GM21423 (cell line): Measurements from ENCODE around the gene UBE2E2.

Experiments used
- ATAC-seq: cut with Tn5 transposase; IDR thresholded peaks from one replicate; pipeline ENCODE4 v1.9.1; 2021; ENCODE audit warnings: mild to moderate bottlenecking, moderate library complexity; ENCODE audit not compliant: unreplicated experiment

Gene UBE2E2

DNA sequence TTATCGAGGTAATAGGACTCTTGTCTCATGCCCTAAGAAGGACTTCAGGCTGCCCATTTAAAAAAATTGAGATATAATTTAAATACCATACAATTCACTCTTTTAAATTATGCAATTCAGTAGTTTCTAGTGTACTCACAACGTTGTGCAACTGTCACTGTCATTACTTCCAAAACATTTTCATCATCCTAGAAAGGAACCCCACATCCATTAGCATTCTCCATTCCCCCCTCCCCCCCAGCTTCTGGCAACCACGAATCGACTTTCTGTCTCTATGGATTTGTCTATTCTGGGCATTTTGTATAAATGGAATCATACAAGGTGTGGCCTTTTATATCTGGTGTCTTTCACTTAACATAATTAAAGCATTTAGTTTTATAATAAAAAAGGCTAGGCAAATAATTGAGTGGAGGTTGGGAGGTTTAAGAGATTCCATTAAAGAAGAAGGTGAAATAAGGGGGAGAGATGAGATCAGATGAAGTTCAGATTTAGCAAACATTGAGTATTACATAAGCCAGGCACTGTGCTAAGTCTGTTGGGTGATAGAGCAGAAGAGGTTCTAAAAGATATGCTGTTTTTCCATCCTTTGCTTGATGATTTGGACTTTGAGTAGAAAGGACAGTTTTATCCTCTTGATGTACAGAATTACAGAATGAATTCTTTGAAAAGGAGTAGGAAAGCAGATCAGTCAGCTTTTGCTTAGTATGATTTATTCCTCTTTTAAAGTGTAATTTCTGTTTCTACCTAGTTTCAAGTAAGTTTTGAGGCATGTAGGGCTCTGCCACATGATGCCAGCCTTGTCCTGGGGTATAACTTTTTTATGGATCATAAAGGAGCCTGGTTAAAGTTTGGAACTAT lies 36.3 kb downstream of the UBE2E2 start:
- ATAC-seq: no peak

DNA sequence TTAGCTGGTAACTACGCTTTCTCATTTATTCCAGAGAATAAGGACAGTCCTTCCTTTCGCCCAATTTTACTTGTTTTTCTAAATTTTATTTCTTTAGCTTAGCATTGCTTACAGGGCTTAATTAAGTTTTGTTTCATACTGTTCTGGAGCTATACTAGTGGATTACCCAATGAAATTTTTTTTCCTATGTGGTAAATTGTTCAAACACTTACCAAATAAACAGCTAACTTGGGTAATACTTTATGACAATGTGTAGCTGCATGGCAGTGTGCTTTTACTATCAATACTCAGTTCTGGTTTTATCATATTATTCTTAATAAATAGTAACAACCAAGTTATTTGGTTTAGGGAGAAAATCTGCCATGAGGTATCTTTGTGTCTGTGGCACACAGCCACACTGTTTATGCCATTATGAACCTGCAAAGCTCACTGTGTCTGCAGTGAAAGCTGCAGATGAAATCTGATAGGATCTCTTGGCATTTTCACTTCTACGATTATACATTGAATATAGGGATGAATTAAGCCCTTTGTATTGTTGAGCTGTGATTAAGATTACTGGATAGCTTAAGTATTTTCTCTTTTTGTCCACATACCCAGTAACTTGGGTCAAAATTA lies 37.2 kb downstream of the UBE2E2 start:
- ATAC-seq: no peak

DNA sequence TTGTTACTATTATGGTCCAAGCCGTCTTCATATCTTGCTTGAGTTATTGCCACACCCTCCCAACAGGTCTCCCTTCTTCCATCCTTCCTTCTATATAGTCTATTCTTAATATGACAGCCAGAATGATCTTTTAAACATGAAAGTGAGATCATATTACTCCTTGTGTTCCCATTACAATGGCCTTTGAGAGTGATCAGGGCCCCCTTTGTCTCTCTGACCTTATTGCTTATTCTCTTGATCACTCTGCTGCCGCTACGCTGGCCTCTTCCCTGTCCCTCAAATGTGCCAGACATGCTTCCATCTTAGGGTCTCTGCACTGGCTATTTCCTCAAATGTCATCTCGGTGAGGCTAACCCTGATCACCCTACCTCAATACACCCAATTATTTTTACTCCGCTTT lies 38.1 kb downstream of the UBE2E2 start:
- ATAC-seq: no peak

DNA sequence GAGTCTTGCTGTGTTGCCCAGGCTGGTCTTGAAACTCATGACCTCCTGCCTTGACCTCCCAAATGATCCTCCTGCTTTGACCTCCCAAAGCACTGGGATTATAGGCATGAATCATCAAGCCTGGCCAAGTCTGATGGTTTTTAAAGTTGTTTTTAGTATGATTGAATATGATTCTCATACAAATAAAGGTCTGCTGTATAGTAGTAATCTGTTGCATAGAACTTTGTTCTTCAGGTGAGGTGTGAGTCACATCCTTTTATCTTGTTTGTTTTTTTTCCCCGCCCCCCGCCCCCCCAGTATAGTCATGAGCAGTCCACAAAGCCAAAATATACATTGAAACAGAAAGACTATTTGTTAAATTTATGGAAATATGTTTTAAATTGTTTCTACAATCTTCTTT lies 39.0 kb downstream of the UBE2E2 start:
- no peak for ATAC-seq

DNA sequence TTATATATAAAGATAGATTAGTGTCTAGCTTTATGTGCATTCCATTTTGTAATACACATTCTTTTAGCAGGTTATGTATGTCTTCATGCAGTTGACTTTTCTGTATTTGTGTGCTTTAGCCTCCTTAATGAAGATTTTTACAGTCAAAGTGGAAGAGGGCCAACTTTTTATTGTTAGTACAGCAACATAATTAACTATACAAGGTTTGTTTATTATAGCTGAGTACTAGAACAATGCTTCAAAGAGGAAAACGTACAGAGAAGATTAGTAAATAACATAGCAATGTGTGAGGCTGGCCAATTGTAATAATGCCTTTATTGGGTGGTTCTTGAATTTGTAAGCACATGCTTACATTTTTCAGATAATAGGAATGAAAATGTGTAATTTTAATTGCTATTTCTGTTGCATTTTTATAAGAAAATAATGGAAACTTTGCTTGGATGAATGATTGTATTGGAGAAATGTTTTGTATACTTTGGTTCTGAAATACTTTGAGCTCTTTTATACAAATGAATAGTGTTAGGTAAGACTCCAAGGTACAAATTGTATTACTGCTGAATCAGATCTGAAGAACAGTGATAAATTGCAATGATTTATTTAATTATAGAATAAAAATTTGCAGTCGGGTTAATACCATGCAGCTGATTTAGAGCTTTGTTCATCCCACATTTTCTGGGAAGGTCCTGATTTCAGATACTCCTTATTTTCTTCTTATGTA lies 41.4 kb downstream of the UBE2E2 start:
- ATAC-seq: no peak

DNA sequence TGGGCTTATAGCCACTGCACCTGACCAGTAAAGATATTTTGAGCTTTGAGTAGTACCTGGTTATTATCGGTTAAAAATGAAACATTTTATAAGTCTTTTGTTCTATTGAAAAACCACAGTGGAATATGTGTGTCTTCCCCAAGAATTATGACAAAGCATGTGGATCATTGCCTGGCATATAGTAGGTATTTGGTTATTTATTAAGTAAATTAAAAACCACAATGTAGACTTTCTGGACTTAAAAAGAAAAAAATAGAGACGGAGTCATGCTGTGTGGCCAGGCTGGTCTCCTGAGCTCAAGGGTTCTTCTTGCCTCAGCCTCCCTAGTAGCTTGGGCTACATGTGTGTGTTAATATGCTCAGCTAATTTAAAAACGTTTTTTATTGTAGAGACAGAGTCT lies 43.5 kb downstream of the UBE2E2 start:
- no peak for ATAC-seq

DNA sequence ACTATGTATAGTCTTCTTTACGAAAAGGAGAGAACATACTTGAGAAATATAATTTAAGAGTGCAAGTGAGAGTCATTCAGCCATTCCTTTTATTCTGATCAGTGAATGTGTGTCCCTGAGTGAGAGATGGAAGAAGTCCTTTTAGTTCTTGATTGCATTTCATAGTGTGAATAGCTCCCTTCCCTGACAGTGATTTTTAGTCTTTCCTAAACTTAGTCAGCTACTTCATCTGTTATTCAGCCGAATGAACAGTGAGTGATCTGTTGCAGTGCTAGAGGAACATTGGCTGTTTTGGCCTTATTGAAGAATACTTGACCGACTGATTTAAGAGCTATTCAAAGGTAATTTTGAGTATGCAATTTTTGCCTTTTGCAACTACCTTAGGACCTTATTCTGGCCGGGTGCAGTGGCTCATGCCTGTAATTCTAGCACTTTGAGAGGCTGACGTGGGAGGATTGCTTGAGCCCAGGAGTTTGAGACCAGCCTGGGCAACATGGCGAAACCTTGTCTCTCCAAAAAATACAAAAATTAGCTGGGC lies 45.5 kb downstream of the UBE2E2 start:
- ATAC-seq: no peak

DNA sequence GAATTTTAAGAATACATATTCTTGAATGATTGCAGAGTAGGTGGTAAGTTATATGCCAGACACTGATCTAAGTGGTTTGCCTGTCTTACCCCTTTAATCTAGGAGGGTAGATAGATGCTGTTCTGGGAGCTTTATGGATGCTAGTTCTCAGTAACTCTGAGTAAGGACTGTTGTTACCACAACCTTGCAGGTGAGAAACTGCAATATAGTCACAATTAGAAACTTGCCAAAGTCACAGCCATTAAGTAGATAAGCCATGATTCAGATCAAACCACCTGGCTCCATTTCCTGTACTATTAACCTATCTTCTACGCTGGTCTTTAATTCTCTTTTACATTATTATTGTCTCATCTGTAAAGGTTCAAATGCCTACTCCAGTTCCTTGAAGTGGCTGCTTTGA lies 46.8 kb downstream of the UBE2E2 start:
- ATAC-seq: no peak

DNA sequence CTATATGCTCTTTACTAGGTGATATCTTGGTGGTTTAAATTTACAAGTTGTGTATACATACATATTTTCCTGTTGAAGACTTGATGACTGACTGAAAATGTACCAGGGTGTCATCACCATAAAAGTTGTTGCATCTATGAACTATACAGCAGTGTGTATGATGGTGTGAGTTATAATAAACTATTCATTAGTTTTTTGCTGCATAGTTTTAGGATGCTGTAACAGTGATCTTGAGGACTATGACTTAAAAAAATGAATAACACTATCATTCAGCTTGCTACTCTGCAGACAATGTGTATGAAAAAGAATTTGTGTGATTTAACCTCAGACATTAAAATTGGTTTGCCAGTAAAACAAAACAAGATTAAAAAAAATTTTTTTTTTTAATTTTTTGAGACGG lies 49.0 kb downstream of the UBE2E2 start:
- no peak for ATAC-seq

DNA sequence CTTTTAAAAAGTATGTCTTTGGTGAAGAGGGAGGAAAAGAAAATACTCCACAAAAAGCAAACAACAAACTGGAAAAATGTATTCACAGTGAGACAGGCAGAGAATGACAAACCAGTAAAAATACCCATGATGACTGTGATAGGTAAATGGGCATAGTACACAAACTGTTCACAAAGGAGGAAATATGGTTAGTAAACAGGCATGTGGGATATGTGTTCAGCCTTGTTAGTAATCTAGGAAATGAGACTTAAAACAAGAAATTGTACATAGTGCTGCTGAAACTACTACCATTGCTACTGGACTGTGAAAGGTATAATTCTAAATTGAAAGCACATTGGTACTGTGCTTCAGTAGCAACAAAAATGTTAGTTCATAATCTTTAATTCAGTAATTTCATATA lies 50.1 kb downstream of the UBE2E2 start:
- peak; percentile 74 for ATAC-seq

DNA sequence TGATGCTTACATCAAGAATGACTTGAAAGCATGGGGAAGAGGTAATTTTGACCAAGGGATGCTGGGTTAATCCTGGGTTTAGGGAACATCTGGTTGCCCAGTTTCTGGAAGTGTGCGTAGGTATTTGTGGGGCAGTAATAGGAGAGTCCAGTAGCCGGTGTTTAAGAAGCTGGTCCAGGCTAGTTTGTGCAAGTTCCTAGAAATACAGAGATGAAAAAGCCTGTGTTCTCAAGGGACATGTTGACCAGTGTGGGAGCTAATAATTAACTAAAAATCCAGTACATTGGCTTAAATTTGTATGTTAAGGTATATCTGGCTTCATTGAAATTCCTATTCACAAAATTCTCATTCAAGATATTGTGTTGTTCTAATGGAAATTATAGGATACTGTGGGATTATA lies 51.2 kb downstream of the UBE2E2 start:
- ATAC-seq: no peak

DNA sequence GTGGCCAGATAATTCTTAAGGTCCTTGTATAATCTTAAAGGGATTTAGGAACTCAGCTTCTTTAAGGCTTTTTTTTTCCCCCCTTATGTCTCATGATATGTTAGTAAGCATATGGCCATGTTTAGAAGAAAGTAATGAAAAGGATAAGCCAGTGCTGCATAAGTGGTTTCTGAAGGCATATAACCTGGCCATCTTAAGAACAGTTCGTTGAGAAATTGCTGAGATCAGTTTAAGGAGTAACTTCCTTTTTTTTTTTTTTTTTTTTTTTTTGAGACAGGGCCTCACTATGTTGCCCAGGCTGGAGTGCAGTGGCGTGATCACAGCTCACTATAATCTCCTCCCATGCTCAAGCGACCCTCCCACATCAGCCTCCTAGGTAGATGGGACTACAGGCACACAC lies 51.7 kb downstream of the UBE2E2 start:
- no peak for ATAC-seq

DNA sequence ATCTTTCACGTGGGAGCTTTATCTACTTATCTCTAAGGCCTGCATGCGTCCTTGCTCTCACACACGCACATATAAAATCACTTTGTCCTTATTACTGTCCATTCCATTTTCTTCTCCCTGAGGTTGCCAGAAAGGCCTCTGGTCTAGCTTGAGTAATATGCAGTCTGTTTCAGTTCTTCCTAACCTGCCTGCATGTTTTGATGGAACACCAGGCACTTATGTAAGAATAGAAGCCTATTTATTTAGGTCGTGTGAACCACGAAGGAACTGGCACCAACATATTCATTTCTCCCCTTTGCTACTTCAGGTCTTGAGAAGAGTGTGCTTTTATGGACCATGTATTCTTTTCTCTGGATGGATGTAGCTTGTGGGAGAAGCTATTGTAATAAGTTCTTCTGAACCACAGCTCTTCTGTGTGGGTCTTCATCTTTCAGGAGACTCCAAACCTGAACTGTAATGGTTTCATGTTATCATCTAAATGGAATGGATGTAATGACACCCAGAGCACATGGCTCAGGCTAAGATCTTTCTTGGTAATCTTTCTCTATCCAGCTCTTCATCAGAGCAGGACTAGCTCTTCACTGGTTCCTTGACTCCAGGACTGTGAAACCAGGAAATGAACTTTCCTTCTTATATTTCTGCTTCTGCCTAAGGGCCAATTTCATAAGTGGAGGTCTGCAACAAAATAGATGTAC lies 53.8 kb downstream of the UBE2E2 start:
- ATAC-seq: no peak

DNA sequence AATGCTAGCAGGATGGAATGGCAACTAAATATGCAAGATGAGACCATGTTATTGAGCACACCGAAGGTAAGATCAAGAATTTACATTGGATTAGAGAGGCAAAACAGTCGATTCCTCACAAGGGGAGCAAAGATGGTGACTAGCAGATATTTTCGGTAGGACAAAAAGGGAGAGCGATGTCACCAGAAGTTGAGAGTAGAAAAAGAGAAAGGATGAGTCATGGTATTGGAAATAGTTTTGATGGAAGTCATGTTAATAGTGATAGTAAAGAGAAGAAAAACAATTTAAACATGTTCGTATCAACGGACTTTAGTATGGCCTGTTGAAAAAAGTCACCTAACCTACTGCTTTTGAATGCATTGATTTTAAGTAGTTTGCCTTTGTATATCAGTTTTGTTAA lies 55.0 kb downstream of the UBE2E2 start:
- ATAC-seq: no peak

DNA sequence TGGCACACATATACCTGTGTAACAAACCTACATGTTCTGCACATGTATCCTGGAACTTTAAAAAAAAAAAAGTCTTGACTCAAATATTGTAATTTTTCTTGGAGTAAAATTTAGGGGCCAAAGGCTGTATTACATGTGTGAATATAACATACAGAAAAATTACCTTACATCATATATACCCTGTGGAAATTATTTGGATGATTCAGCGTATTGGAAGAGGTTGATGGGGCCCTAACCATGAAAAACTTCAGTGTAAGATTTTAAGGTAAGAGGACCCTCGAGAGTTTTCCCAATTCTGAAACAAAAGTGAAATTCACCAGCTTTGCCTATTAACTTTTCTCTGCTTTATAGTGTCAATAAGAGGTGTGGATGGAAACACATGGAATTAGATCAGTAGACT lies 56.4 kb downstream of the UBE2E2 start:
- ATAC-seq: no peak

DNA sequence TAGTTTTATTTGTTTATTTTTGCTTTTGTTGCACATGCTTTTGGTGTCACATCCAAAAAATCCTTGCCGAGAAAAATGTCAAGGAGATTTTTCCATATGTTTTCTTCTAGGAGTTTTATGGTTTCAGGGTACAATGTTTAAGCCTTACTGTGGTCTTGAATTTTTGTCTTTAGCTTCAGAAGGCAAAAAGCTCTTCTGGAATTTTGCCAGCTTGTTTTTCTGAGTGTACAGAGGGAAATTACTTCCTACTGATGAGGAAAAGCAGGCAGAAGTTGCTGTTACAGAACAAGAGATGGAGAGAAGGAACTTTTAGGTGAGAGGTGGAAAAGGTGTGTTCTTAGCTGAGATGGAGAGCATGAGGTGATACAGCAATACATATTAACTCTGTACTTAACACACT lies 59.6 kb downstream of the UBE2E2 start:
- ATAC-seq: no peak

DNA sequence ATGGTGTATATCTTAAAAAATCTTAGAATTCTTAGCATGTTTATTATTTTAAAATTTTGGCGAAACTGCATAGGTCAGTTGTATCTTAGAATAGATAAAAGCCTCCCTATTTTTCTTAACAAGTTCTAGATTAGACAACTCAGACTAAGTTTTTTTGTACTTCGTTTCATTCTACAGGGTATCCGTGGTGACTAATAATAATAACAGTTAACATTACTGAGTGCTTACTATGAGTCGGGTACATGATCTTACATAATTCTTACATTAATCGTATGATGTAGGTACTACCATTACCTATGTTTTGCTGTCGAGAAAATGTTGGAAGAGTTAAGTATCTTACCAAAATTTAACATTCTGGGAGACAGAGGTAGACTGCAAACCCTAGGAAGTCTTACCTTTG lies 60.7 kb downstream of the UBE2E2 start:
- ATAC-seq: no peak

DNA sequence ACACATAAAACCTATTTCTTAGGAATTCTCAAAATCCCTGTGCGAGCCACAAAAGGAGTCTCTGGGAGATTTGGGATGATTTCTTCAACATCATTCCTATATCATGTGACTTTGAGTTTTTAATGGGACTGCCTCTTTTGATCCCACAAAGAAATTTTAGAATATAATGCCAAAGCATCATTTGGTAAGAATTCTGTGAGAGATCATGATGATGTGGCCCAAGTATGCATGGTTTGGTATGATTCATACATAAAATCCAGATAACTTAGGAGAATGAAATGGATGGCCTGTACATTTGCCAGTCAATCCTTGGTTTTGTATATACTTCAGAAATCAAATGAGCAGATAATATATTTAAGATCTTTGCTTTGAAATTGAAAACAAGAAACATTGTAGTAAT lies 61.3 kb downstream of the UBE2E2 start:
- no peak for ATAC-seq

DNA sequence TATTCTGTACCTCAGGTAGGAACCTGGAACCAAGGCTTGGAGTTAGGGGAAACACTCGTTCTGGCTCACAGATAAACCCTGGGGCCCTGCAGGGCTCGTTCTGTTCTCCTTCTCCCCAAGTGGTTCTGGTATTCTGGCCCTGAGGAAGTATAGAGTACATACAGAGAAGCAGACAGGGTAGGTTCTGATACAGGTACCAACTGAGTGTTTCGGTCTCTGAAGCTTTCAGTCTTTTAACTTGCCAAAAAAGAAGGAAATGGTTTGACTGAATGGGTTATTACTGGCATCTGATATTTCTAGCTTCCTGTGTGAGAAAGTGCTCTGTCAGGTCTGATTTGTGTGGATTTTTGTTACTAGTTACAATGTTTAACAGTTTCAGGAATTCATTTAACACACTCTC lies 67.3 kb downstream of the UBE2E2 start:
- no peak for ATAC-seq

DNA sequence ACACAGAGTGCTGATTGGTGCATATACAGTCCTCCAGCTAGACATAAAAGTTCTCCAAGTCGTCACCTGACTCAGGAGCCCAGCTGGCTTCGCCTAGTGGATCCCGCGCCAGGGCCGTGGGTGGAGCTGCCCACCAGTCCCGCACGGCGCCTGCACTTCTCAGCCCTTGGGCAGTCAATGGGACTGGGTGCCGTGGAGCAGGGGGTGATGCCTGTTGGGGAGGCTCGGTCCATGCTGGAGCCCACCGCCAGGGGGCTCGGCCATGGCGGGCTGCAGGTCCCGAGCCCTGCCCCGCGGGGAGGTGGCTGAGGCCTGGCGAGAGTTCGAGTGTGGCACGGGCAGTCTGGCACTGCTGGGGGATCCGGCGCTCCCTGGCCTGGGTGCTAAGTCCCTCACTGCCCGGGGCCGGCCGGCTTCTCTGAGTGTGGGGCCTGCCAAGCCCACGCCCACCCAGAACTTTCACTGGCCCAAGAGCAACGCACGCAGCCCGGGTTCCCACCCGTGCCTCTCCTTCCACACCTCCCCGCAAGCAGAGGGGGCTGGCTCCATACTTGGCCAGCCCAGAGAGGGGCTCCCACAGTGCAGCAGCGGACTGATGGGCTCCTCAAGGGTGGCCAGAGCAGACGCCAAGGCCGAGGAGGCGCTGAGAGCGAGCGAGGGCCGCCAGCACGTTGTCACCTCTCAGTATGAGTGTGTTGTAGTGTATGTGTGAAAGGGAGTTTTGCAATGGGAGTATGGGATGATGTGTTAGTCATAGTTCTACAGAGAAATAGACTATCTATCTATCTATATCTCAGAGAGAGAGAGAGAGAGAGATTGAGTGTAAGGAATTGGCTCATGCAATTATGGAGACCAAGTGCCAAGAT lies 69.0 kb downstream of the UBE2E2 start:
- ATAC-seq: no peak
